Pulmonary artery endothelial cell (primary cell): Measurements from ENCODE around the gene PHGDH. TPM values are rescaled to one million over a fixed set of nuclear protein-coding genes. Genes with fewer than 3 reads are reported as not detected.
"Not testable (repeated sequence)": the region's sequence is repeated elsewhere in the genome, so short reads cannot be mapped to it uniquely, and the experiment has no call there.

Experiments
- DNase-seq: peaks from one replicate; pipeline ENCODE4 v3.0.0-alpha.2; 2011; ENCODE audit warnings: low read depth, low spot score
- total RNA-seq: library from RNA; depleted of rRNA; stranded (reverse); fragments of >200 nt; gene quantifications from 2 replicates; pipeline ENCODE4 v1.2.3, GENCODE V29; 2014

PHGDH gene
- total RNA-seq, result 46.4 and 57.1 TPM in 2 replicates

DNA sequence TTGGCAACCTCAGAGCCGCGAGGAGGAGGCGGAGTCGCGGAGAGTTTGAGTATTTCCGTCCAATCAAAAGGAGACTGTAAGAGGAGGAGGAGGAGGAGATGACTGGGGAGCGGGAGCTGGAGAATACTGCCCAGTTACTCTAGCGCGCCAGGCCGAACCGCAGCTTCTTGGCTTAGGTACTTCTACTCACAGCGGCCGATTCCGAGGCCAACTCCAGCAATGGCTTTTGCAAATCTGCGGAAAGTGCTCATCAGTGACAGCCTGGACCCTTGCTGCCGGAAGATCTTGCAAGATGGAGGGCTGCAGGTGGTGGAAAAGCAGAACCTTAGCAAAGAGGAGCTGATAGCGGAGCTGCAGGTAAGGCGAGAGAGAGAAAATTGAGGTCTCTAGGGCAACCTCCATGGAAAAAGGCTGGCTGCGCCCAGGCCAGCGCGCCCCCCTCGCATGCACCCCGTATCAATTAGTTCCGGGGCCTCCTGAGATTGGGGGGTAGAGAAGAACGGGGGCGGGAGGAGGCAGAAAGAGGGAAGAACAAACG, at the start of gene PHGDH:
TSS of gene PHGDH (plus strand) at position 131 of the 538 bp plus-strand sequence. CDS start at position 220, 89 bp downstream.
- DNase-seq, result peak; percentile 20

- DNase-seq, result no peak
Observed at GRCh38 chr1:119662034-119662437, 49.7 kb upstream of the PHGDH start.

- DNase-seq, result no peak
Observed at GRCh38 chr1:119664067-119664466, 47.7 kb upstream of the PHGDH start.

GRCh38 chr1:119667173-119667572, 44.6 kb upstream of the PHGDH start:
- DNase-seq, result no peak

- no peak for DNase-seq
Observed at GRCh38 chr1:119670898-119671297, 40.8 kb upstream of the PHGDH start.

GRCh38 chr1:119673171-119673940, 38.4 kb upstream of the PHGDH start:
- no peak for DNase-seq

GRCh38 chr1:119674111-119674526, 37.6 kb upstream of the PHGDH start:
- DNase-seq, result no peak

- no peak for DNase-seq
Observed at GRCh38 chr1:119674835-119675289, 36.9 kb upstream of the PHGDH start.

GRCh38 chr1:119675349-119676345, 36.1 kb upstream of the PHGDH start:
- peak; percentile 64 for DNase-seq

DNA sequence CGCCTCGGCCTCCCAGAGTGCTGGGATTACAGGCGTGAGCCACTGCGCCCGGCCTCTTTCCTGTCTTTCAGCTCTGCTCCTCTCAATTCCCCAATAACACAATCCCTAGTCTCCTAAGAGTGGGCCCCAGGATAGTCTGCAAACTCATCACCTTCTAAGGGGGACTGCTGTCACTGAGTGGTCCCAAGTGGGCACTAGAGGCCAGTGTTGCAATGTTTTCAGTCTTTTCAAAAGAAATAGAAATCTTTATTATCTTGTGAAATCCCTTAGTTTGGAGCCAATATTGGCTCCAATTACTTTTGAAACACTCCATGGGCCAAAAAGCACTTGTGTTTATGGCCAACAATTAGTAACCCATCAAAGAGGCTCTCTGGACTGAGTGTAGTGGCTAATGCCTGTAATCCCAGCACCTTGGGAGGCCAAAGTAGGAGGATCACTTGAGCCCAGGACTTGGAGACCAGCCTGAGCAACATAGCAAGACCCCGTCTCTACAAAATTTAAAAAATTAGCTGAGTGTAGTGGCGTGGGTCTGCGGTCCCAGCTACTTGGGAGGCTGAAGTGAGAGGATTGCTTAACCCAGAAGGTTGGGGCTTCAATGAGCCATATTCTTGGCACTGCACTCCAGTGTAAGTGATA, 35.0 kb upstream of the PHGDH start:
- DNase-seq, result no peak

- no peak for DNase-seq
Observed at GRCh38 chr1:119679223-119679622, 32.5 kb upstream of the PHGDH start.

DNA sequence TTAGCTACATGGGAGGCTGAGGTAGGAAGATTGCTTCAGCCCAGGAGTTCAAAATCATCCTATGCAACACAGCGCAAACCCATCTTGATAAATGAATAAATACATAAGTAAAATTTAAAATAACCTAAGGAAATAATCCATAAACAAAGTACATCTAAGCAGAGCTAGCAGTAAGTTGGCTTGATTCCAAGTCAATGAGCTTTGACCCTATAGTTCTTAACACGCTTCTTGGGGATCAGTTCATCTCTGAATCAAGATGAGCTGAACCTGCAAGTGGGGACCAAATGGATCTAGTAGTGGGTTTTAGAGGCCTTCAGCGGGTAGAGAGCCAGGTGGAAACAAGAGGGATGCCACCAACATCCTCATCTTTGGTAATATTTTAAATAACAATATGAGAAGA, 31.5 kb upstream of the PHGDH start:
- DNase-seq, result no peak

DNA sequence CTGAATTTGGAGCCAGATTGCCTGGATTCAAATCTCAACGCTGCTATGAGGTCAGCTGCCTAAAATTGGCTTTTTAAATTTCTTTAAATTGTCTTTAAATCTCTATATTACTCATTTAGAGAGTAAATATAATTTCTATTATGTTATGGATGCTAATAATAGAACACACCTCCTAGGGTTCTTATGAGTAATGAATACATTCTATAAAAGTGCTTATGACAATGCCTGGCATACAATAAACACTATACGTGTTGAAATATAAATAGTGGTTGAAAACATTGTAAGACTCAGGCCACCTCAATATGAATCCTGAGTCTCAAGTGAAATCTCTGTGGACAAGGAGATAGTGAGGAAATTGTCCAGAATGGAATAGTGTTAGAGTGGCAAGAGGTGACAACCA, 31.0 kb upstream of the PHGDH start:
- no peak for DNase-seq

GRCh38 chr1:119681560-119681959, 30.2 kb upstream of the PHGDH start:
- no peak for DNase-seq

DNA sequence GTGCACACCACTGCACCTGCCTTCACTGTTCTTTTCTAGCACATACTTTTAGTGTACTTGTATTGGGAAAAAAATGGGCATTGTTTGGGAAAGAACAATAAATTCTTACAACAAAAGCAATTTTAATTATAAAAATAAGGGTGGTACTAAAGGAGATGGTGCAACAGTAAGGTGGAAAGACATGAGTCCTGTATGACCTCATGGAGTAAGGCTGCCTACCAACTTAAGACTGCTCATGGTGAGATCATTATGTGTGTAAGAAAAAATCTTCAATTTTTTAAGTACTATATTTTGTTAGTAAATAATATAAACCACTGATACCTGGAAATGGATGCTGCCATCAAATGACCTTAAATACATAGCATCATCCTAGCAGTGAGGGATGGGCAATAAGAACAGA, 29.6 kb upstream of the PHGDH start:
- no peak for DNase-seq

GRCh38 chr1:119683893-119684292, 27.8 kb upstream of the PHGDH start:
- DNase-seq, result no peak

DNA sequence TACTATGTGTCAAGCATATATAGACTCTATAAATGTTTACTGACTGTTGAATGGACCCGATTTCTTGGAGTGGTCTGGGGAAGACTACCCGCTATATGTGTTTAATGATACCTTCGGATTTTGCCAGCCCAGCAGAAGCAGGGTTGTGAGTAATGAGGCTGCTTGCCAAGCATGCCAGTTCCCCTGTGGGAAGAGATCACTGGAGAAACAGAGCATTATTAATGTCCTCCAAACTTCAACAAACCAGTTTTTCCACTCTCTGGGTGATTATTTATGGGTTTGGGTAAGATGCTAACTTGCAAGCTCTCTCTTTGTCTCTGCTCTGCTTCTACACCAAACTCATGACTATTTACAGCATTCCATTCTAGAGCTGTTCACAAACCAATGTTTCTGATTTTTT, 25.1 kb upstream of the PHGDH start:
- DNase-seq, result no peak

DNA sequence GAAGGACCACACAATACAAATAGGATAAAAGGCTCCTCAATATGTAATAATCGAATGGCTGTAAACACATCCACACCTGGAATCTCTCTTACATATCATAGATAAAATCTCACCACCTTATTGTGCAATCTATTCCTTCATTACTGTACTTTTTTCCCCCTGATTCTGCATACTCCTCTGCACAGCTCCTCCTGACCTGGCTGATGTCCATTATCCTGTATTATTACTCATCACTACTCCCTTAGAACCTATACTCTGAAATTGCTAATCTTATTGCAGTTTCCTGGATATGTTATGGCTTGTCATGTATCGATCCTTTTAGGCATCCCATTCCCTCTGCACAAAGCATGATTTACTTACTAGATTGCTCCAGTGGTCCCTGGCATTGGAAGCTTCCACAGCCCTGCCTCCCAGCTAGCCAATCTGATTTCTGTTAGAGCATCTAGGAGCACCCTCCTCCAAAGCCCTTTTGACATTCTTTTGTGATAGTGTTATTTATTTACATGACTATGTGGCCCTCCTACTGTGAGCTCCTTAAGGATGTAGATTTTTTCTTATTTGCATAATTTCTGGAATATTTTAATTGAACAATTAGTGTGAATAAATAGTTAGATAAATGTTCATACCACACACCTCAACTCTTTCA, 24.2 kb upstream of the PHGDH start:
- DNase-seq, result no peak

GRCh38 chr1:119688810-119689209, 22.9 kb upstream of the PHGDH start:
- no peak for DNase-seq

DNA sequence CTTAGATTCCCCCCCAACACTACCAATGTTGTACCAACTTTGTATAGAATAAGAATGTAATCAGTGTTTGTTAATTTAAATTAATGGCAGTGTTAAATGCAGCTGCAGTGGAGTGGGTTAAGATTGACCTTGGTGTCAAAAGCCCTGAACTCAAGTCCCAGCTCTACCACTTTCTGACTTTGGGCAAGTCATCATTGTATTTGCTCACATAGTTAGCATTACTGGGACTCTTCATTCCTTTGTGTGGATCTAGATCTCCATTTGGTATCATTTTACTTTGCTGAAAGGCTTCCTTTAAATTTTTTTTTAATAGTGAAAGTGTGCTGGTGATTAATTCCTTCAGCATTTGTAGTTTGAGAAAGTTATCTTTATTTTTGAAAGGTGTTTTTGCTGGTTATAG, 22.2 kb upstream of the PHGDH start:
- DNase-seq, result no peak

GRCh38 chr1:119696863-119697262, 14.9 kb upstream of the PHGDH start:
- not testable (repeated sequence) for DNase-seq
